Tibial nerve (tissue), 4 donors: Measurements from ENCODE around the gene CTPS2. TPM values are rescaled to one million over a fixed set of nuclear protein-coding genes. Genes with fewer than 3 reads are reported as not detected.

Experiments used
- DNase-seq, 2 donors: peaks; one replicate each; pipeline ENCODE4 v3.0.0-alpha.2; 2019; ENCODE audit warnings: low spot score in 2 of 2
- H3K27ac ChIP-seq, 4 donors: fragments of 200-600 bp; sonication (generic) in 3 of 4; one replicate each; pipeline ENCODE4 v1.5.1; 2017 to 2019; ENCODE audit warnings: mild to moderate bottlenecking in 1 of 4
- H3K27me3 ChIP-seq, 2 donors: fragments of 200-600 bp; sonication (generic) in 1 of 2; one replicate each; pipeline versions ENCODE4 v1.5.1 to v1.6.0; 2017 to 2019
- H3K36me3 ChIP-seq, 3 donors: fragments of 200-600 bp; sonication (generic); one replicate each; pipeline ENCODE4 v1.5.1; 2018 to 2019
- H3K4me1 ChIP-seq, 4 donors: fragments of 200-600 bp; sonication (generic) in 3 of 4; one replicate each; pipeline ENCODE4 v1.5.1; 2017 to 2019
- H3K4me3 ChIP-seq, 4 donors: fragments of 200-600 bp; sonication (generic) in 3 of 4; one replicate each; pipeline ENCODE4 v1.5.1; 2017 to 2019; ENCODE audit warnings: mild to moderate bottlenecking in 1 of 4, moderate library complexity in 1 of 4
- H3K9me3 ChIP-seq, 4 donors: fragments of 200-600 bp; sonication (generic) in 3 of 4; one replicate each; pipeline ENCODE4 v1.5.1; 2017 to 2019
- EP300 ChIP-seq, 2 donors: sonication (generic); formaldehyde crosslinking; IDR thresholded peaks; one replicate each; pipeline ENCODE4 v1.6.1; 2017; ENCODE audit warnings: antibody characterized with exemption in 2 of 2, mild to moderate bottlenecking in 1 of 2
- POLR2A ChIP-seq, 2 donors: fragments of 450-650 bp; IDR thresholded peaks; one replicate each; pipeline ENCODE4 v1.6.1; 2017; ENCODE audit warnings: antibody characterized with exemption in 2 of 2, mild to moderate bottlenecking in 2 of 2, moderate library complexity in 2 of 2
- WGBS, 2 donors: methylation state at CpG; one replicate each; pipeline ENCODE4 v1.1.5; 2018; 5-methylcytosine and 5-hydroxymethylcytosine counted together
- total RNA-seq, 4 donors: library from RNA; depleted of rRNA; stranded (reverse); fragments of >200 nt; gene quantifications; one replicate each; pipeline ENCODE4 v1.1.0, GENCODE V29; 2016
- TF ChIP-seq, protein P1 (sequence below), 5 experiments: fragments of 200-600 bp in 3 of 5; fragments of 450-650 bp in 2 of 5; sonication (generic) in 3 of 5; IDR thresholded peaks; one replicate each; pipeline ENCODE4 v1.5.1; 2016 to 2019; ENCODE audit warnings: antibody characterized with exemption in 5 of 5, mild to moderate bottlenecking in 3 of 5, moderate library complexity in 2 of 5

Gene CTPS2
- total RNA-seq, 4 donors from 2014 or later, result 15.9 to 27.5 (median 18.7) TPM

DNA sequence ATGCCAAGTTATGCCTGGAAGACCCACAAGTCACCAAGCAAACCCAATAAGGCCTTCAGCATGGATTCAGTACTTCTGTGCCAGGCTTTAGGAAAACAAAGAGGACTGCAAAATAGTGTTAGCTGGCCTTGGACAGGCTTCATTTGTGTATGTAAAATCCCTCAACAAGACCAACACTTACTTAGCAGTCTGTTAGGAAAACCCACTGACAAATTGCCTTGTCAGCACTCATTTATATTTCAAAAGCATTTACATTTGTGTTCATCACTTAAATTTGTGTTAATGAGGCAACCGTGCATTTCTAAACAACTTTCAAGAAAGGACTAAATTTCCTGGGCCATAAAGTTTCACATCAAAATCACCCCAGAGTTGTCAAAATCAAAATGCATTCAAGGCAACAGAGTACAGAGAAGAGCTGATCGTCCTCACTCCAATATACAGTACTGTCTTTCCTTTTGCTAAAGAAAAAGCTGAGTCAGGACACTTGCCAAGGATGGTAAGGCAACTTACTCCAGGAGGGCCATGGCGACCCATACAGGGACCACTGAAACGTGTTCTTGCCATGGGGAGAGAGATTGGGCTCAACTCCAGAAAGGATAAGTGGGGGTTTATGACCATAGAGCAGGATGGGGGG is 61.0 kb downstream of the CTPS2 start:
- no peak for DNase-seq
- Histone ChIP-seq H3K27me3 (no peaks in the 10 kb centered on the region), H3K4me3 (no peak overlapping the region), H3K4me1 (no peaks in the 10 kb centered on the region), H3K9me3 (no peaks in the 10 kb centered on the region), H3K27ac (no peak overlapping the region), H3K36me3 (no peaks in the 10 kb centered on the region)
- 78 to 86% methylated on average over 4 of the region's 4 CpGs for WGBS, 2 donors
- TF ChIP-seq EP300 (IDR thresholded peaks at IDR 0.05) (no peak), POLR2A (IDR thresholded peaks at IDR 0.05) (no peak)
- TF ChIP-seq, protein P1, sequence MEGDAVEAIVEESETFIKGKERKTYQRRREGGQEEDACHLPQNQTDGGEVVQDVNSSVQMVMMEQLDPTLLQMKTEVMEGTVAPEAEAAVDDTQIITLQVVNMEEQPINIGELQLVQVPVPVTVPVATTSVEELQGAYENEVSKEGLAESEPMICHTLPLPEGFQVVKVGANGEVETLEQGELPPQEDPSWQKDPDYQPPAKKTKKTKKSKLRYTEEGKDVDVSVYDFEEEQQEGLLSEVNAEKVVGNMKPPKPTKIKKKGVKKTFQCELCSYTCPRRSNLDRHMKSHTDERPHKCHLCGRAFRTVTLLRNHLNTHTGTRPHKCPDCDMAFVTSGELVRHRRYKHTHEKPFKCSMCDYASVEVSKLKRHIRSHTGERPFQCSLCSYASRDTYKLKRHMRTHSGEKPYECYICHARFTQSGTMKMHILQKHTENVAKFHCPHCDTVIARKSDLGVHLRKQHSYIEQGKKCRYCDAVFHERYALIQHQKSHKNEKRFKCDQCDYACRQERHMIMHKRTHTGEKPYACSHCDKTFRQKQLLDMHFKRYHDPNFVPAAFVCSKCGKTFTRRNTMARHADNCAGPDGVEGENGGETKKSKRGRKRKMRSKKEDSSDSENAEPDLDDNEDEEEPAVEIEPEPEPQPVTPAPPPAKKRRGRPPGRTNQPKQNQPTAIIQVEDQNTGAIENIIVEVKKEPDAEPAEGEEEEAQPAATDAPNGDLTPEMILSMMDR (IDR thresholded peaks at IDR 0.05), result no peak

DNA sequence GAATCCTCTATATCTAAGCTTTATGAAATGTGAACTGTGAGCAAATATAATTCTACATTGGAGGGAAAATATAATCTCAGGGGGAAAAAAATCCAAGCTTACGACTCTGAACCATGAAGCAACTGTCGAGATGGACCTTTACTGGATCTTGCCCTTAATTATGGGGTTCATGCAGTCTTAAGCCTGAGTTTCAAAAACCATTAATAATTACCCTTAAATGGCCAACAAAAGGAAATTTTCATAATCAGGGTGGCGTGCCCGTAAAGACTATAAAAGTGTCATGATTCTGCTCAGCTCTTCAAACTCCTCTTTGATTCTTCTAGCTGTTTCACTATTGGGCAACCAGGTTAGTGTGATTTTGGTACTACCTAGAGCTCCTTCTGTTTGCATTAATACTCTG is 62.6 kb downstream of the CTPS2 start, which contains the start of gene S100G:
Gene S100G, plus strand, starts transcription at position 301 of the 400 bp plus-strand sequence. CDS start 849 bp downstream, outside the sequence.
- H3K27ac ChIP-seq, result no peak within 1 kb of the TSS
- no peaks in the 10 kb centered on the region for H3K9me3 ChIP-seq
- WGBS, 2 donors, result 86 to 92% methylated on average over 4 of the region's 4 CpGs
- H3K4me3 ChIP-seq, result no peak within 1 kb of the TSS
- TF ChIP-seq POLR2A (IDR thresholded peaks at IDR 0.05) (no peak), EP300 (IDR thresholded peaks at IDR 0.05) (no peak)
- TF ChIP-seq, protein P1 (IDR thresholded peaks at IDR 0.05), result no peak
- H3K4me1 ChIP-seq, result no peaks in the 10 kb centered on the region
- H3K27me3 ChIP-seq, result no peaks in the 10 kb centered on the region
- no peak for DNase-seq
- H3K36me3 ChIP-seq, result no peaks in the 10 kb centered on the region

GRCh38 chrX:16646366-16647138 is 65.9 kb downstream of the CTPS2 start:
- no peaks in the 10 kb centered on the region for H3K36me3 ChIP-seq
- no peak for DNase-seq
- H3K9me3 ChIP-seq, result no peaks in the 10 kb centered on the region
- H3K27me3 ChIP-seq, result no peaks in the 10 kb centered on the region
- H3K4me1 ChIP-seq, result no peaks in the 10 kb centered on the region
- H3K4me3 ChIP-seq, result no peak overlapping the region
- no peak for TF ChIP-seq POLR2A (IDR thresholded peaks at IDR 0.05)
- TF ChIP-seq, protein P1 (IDR thresholded peaks at IDR 0.05), result no peak
- no peak for TF ChIP-seq EP300 (IDR thresholded peaks at IDR 0.05)
- no peak overlapping the region for H3K27ac ChIP-seq
- WGBS, 2 donors, result 70 to 74% methylated on average over 2 to 4 of the region's 4 CpGs

GRCh38 chrX:16643176-16643575 is 69.3 kb downstream of the CTPS2 start:
- WGBS, 2 donors, result 79 to 81% methylated on average over 5 of the region's 5 CpGs
- TF ChIP-seq EP300 (IDR thresholded peaks at IDR 0.05) (no peak), POLR2A (IDR thresholded peaks at IDR 0.05) (no peak)
- TF ChIP-seq, protein P1 (IDR thresholded peaks at IDR 0.05), result no peak
- H3K27me3 ChIP-seq, result peaks cover 0 to 3% of the 10 kb centered on the region in 2 donors

DNA sequence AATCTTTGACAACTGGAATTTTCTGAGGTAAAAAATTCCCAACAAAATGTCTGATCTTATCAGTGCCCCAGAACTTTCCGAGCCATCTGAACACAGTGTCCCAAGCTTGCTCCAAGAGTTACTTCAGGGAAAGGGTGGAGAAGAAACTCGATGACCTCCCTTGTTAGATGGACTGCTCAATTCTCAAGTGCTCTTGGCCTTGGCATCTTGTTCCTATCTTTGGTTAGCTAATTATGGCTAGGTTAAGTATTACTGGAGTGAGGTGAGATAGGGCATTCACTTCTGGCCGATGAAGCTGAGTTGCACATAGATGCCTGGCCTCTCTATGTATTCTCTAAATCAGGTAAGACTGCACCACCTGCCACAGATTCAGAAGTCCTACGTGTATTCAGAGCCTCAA is 71.6 kb downstream of the CTPS2 start:
- no peaks in the 10 kb centered on the region for H3K4me1 ChIP-seq
- peaks cover 0 to 4% (median 0%) of the 10 kb centered on the region in 3 donors for H3K36me3 ChIP-seq
- 95 to 97% methylated on average over 4 of the region's 4 CpGs for WGBS, 2 donors
- TF ChIP-seq, protein P1 (IDR thresholded peaks at IDR 0.05), result no peak
- no peak for TF ChIP-seq EP300 (IDR thresholded peaks at IDR 0.05)
- TF ChIP-seq POLR2A (IDR thresholded peaks at IDR 0.05), result no peak
- H3K27ac ChIP-seq, result no peak overlapping the region
- no peaks in the 10 kb centered on the region for H3K9me3 ChIP-seq
- DNase-seq, result no peak
- H3K4me3 ChIP-seq, result no peak overlapping the region
- H3K27me3 ChIP-seq, result peaks cover 0 to 3% of the 10 kb centered on the region in 2 donors

More at GRCh38 chrX:16643176-16643575, 69.3 kb downstream of the CTPS2 start:
- no peaks in the 10 kb centered on the region for H3K36me3 ChIP-seq
- H3K4me3 ChIP-seq, result no peak overlapping the region
- no peak for DNase-seq
- H3K9me3 ChIP-seq, result no peaks in the 10 kb centered on the region
- H3K4me1 ChIP-seq, result no peaks in the 10 kb centered on the region
- H3K27ac ChIP-seq, result no peak overlapping the region
